NCI-H2029 treated with DMSO at 0.1 percent for 48 hours (cell line): ENCODE results near the gene RPTOR.

ENCODE experiments used
- DNase-seq: peaks from one replicate; lab custom pipeline; 2025; lab: John Stamatoyannopoulos, UW

RPTOR gene

DNA sequence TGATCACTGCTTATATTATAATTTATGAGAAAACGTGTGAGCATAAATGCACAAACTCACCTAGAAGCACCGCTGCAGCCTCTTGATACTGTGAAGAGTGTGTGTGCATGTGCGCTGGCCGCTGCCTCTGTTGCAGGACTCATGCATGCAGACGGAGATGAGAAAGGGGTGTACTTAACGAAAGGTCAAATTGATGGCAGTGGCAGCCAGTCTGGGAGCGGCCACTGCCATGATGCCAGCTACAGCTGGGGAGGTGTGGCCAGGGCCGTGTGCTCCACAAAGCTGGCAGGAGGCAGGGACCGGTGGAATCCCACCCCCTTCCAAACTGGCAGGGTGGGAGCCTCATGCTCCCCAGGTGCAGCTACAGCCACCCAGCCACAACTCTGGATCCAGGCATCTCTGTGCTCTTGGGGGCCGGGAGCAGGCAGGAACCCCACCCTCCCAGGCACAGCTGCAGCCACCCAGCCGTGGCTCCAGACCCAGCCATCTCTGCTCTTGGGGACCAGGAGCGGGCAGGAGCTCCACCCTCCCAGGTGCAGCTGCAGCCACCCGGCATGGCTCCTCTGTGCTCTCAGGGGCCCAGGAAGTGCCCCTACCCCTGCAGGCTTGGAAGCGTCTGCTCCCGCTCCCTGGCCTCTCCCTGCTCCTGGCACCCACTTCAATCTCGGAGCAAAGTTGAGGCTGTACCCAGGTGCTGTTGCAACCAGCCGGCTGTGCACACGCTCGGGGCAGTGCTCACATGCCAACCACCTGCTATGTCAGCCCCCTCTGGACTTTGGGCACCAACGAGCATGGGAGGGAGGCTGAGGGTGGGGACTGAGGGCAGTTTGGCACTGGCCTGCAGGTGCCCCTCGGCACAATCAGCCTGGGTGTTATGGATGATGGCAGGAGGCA lies 369.5 kb downstream of the RPTOR start:
- DNase-seq = no peak

DNA sequence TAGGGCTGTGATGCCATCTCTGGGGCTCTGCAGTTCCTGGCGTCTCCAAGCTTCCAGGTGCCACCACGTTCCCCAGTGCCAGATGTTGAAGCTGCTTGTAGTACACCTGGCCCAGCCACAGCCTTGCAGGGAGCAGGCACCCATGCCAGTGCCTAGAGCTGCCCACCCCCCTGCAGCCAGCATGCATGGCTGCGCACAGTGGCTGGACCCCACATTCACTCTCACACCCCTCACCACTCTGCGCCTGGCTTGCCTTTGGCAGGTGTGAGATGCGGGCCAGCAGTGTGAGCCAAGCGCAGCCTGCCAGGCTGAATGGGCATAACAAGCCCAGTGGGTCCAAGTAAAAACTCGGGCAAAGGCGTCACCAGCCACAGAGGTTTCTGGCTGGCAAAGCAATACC lies 371.6 kb downstream of the RPTOR start:
- DNase-seq = no peak

DNA sequence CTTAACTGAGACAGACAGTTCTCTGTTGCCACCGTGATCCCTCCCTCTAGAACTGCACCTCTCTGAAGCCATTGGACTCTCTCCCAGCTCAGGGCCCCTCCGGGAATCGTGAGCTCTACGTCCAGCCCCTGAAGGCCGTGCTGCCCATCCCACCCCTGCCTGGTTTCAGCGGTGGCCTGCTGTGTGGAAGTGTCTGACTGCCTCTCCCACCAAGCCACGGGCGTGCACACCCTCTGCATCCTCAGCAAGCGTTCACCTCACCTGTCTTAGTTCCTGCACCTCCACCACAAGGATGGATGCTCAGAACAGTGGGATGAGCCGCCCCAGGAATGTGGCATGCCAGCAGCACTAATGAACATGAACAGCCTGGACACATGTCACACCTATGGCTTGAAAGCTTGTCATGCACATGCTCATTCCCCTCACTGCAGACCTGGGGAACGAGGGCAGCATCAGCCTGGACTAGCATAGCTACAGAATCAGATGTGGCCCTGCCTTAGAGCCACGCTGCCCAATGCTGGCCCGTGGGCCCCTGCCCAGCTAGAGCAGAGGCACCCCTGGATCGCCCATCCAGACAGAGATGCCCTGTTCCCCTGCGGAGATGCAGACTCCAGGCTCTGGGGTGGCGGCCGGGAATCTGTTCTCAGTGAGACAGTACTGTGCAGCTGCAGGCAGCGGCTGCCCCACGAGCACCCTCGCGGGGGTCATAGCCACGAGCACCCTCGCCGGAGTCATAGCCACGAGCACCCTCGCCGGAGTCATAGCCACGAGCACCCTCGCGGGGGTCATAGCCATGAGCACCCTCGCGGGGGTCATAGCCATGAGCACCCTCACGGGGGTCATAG lies 373.3 kb downstream of the RPTOR start:
- DNase-seq = no peak

GRCh38 chr17:80918731-80919130 lies 374.1 kb downstream of the RPTOR start:
- no peak for DNase-seq

- no peak for DNase-seq
Measured at GRCh38 chr17:80919331-80920311, 375.0 kb downstream of the RPTOR start.

- DNase-seq = no peak
Measured at GRCh38 chr17:80920441-80920840, 375.8 kb downstream of the RPTOR start.

DNA sequence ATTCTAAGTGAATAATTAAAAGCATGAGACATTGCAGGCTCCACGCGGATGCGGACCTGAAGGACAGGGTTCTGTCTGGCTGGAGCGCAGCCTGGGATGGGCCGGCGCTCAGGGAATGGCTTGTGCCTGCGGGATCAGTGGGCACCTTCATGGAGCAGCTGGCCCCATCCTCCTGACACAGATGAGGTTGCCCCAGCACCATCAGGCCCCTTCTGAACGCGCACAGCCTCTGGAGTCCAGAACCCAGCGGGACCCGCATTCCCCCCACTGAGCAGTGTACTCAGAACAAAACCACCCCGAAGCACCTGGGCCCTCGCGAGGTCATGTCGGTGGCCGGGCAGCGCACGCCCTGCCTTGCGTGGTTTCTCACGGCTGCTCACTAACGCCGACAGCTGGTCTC lies 376.5 kb downstream of the RPTOR start:
- DNase-seq = no peak

DNA sequence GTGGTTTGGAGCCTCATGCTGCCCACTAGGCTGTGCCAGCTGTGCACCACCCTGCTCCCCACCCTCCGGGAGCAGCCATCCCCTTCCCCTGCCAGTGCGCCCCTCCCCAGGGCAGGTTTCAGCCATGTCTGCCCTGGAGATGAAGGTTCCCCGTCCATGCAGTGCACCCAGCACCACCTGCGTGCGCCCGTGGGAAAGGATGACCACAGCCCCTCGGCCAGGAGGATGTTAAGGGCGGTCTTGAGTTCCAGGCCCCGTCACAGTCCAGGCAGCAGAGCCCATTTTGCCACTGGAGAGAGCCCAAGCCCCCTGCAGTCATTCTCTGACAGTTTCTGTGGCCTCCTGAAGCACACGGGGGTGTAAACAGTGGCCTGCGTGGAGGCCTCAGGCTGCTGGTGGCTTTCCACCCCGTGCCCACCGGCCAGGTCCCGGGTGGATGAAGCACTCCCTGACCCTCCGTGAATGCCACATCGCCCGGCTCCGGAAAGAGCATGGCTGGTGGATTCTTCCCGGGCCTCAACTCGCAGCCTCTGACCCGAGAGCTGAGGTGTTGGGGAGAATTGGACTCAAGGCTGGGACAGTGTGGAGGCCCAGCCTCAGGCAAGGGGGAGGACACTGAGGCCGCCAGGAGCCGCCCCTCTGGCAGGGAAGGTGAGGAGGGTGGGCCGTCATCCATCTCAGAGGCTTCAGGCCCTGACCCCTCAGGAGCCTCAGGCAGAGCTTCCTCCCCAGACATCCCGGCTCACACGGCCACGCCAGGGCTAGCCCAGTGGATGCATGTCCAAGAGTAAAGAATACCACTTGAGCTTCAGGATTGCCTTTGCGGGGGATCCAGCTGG lies 377.3 kb downstream of the RPTOR start:
- DNase-seq = no peak

DNA sequence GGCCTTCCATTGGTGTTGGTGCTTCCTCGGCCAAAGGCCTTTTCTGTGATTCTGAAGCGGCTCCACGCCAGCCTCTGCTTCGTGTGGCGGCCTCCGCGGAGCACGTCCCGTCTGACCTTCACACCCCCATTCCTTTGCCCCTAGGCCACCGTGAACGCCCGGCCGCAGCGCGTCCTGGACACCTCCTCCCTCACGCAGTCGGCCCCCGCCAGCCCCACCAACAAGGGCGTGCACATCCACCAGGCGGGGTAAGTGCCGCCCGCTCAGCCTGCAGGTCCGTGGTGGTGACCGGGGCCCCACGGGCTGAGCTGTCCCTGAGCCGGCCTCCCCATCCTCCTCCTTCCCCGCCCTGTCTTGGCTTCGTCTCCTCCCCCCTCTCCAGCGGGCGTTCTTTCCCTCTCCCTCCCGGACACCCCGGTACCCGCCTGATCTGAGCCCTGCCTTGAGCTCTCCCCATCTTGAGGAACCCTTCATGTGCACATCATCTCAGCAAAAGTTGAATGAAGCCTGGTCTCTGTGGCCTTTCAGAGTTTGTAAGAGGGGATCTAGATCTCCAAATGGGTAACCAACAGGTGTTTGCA lies 378.0 kb downstream of the RPTOR start:
- DNase-seq = no peak

DNA sequence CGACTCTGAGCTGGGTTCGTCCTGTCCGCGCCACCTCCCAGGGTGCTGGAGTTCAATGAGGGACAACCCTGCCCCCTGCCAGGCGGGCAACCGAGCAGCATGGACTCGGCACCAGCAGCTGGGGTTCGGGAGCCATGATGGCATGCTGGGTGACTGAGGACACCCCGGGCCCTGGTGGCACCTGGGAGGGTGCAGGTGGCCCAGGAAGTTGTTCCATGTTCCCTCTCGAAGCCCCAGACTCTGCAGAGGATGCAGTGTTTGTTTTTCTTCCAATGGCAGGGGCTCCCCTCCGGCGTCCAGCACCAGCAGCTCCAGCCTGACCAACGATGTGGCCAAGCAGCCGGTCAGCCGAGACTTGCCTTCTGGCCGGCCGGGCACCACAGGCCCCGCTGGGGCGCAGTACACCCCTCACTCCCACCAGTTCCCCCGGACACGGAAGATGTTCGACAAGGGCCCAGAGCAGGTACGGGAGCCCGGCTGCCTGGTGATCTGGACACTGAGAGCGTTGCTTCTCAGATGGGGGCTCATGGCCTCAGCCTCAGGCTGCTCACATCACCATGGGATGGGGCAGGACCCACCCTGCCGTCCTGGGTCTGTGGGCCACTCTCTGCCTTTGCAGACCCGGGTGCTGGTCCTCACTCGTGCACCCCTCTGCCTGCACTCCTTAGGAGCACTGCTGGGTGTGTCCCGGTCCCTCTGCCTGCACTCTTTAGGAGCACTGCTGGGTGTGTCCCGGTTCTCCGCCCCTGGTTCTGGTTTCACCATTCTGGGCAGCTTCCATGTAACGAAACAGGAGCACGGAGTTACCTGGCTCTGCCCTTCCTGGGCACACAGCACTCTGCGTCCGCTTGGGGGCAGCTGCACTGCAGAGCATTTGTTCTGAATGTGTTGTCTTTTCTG lies 378.8 kb downstream of the RPTOR start:
- no peak for DNase-seq

GRCh38 chr17:80924111-80924806 lies 379.6 kb downstream of the RPTOR start:
- DNase-seq = no peak

DNA sequence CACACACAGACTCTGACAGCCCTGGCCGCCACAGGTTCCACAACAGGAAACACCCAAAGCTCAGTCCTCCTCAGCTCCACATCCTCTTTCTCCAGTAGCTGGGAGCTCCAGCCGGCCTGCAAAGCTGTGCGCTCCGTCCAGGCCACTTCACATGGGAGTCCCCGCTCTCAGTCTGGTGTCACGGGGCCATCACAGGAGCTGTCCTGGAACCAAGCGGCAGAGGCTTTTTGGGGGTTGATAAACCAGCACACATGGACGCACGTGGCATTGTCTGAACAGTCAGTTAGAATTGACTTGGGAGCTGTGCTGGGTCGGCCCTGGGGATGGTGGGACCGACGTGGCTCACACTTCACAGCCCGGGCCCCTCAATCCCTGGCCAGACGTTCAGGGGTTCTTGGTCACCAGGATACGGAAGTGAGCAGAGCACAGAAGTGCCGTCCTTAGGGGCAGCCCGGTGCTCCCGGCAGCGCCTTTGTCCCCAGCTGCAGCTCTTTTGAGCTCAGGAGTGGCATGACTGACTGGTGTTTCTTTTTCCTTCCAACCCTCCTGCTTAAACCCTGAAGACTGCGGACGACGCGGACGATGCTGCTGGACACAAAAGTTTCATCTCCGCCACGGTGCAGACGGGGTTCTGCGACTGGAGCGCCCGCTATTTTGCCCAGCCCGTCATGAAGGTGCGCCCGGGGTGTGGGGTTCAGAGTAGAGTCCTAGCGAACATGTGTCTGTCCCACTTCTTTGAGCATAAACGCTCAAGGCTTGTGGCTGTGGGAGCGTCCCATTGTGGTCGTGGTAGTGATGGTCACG lies 380.4 kb downstream of the RPTOR start:
- no peak for DNase-seq

- DNase-seq = no peak
Measured at GRCh38 chr17:80925688-80926335, 381.2 kb downstream of the RPTOR start.

DNA sequence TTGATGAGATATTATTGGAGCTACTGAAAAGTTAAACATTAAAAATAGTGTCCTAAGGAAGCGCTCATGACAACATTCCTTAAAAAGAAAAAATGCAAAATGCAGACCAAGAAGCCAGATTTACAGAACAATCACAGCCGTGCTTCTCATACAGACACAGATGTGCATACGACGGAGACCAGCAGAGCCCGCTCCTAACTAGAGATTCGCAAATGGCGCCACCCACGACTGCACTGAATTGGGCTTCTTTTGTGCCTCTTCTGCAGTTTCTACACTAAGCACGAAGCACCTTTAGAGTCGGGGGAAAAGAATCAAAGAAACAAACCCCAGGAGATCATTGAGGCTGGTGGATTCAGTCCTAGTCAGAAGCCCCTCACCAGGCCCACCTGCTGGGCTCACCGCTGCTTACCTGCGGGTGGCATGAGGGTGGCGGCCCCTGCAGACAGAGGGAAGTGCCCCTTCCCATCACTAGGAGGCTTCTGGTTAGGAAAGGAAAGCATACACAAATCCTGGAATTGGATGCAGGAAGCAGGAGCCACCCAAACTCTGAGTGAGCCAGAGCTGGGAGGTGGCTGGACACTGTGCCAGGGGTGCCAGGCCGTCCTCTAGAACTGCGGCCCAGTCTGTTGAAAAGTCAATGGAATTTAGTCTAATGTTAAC lies 382.1 kb downstream of the RPTOR start:
- no peak for DNase-seq

GRCh38 chr17:80927791-80928216 lies 383.2 kb downstream of the RPTOR start:
- DNase-seq = no peak

DNA sequence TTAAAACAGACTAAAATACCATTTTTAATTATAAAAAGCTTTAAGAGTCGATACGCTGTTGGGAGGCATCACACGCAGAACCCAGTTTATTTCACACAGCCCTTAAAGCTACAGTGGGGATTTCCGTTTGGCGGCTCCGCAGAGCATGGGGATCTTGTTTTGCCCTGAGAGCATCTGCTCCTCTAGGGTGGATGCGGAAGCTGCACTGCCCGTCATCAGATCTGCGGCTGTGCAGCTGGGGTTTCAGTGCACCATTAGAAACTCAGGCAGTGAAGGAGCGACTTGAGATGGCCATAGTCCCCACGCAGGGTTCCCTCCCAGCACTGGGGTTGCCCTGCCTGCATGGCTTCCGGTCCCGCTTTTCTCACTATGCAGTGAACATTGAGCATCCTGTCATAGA lies 384.8 kb downstream of the RPTOR start:
- no peak for DNase-seq
